ENCODE measurements around the gene PPA2. TPM values are rescaled to one million over a fixed set of nuclear protein-coding genes. Genes with fewer than 3 reads are reported as not detected.
"Not testable (repeated sequence)": the region's sequence is repeated elsewhere in the genome, so short reads cannot be mapped to it uniquely, and the experiment has no call there.

The PPA2 gene
- total RNA-seq, 1 donor from 2014 or later: 72.0 TPM

- H3K4me3 ChIP-seq (ENCODE audit: low read length in 3 of 3): no peak overlapping the region
- H3K9ac ChIP-seq (ENCODE audit: low read depth in 1 of 3, low read length in 3 of 3): no peak overlapping the region
- no peaks in the 10 kb centered on the region for H3K4me1 ChIP-seq (ENCODE audit: control insufficient read depth in 3 of 3, insufficient read depth in 3 of 3, low read length in 3 of 3)
- H3K27ac ChIP-seq (ENCODE audit: low read depth, low read length): no peak overlapping the region
- H3K9me3 ChIP-seq (ENCODE audit: control insufficient read depth in 3 of 3, low read length in 3 of 3): no peaks in the 10 kb centered on the region
- H3K27me3 ChIP-seq (ENCODE audit: control insufficient read depth in 3 of 3, insufficient read depth in 3 of 3, low read length in 3 of 3): no peaks in the 10 kb centered on the region
- H3K36me3 ChIP-seq (ENCODE audit: control insufficient read depth in 3 of 3, insufficient read depth in 3 of 3, low read length in 3 of 3): peaks cover 0 to 5% (median 0%) of the 10 kb centered on the region in 3 donors
Measured at GRCh38 chr4:105461221-105461620, 12.6 kb downstream of the PPA2 start.

GRCh38 chr4:105460306-105460705 is 13.6 kb downstream of the PPA2 start:
- Histone ChIP-seq H3K4me1 (ENCODE audit: control insufficient read depth in 3 of 3, insufficient read depth in 3 of 3, low read length in 3 of 3) (no peaks in the 10 kb centered on the region), H3K27me3 (ENCODE audit: control insufficient read depth in 3 of 3, insufficient read depth in 3 of 3, low read length in 3 of 3) (no peaks in the 10 kb centered on the region), H3K27ac (ENCODE audit: low read depth, low read length) (no peak overlapping the region), H3K36me3 (ENCODE audit: control insufficient read depth in 3 of 3, insufficient read depth in 3 of 3, low read length in 3 of 3) (peaks cover 0 to 3% (median 0%) of the 10 kb centered on the region in 3 donors), H3K9me3 (ENCODE audit: control insufficient read depth in 3 of 3, low read length in 3 of 3) (no peaks in the 10 kb centered on the region), H3K4me3 (ENCODE audit: low read length in 3 of 3) (no peak overlapping the region), H3K9ac (ENCODE audit: low read depth in 1 of 3, low read length in 3 of 3) (no peak overlapping the region)

GRCh38 chr4:105458541-105458940 is 15.3 kb downstream of the PPA2 start:
- H3K9me3 ChIP-seq (ENCODE audit: control insufficient read depth in 3 of 3, low read length in 3 of 3); H3K4me1 ChIP-seq (ENCODE audit: control insufficient read depth in 3 of 3, insufficient read depth in 3 of 3, low read length in 3 of 3); H3K36me3 ChIP-seq (ENCODE audit: control insufficient read depth in 3 of 3, insufficient read depth in 3 of 3, low read length in 3 of 3); H3K9ac ChIP-seq (ENCODE audit: low read depth in 1 of 3, low read length in 3 of 3); H3K4me3 ChIP-seq (ENCODE audit: low read length in 3 of 3); H3K27ac ChIP-seq (ENCODE audit: low read depth, low read length); H3K27me3 ChIP-seq (ENCODE audit: control insufficient read depth in 3 of 3, insufficient read depth in 3 of 3, low read length in 3 of 3): not testable (repeated sequence)

- no peak overlapping the region for H3K27ac ChIP-seq (ENCODE audit: low read depth, low read length)
Measured at GRCh38 chr4:105458001-105458400, 15.9 kb downstream of the PPA2 start.

GRCh38 chr4:105455998-105456397 is 17.9 kb downstream of the PPA2 start:
- Histone ChIP-seq H3K27me3 (ENCODE audit: control insufficient read depth in 3 of 3, insufficient read depth in 3 of 3, low read length in 3 of 3) (no peaks in the 10 kb centered on the region), H3K4me3 (ENCODE audit: low read length in 3 of 3) (no peak overlapping the region), H3K9ac (ENCODE audit: low read depth in 1 of 3, low read length in 3 of 3) (no peak overlapping the region), H3K4me1 (ENCODE audit: control insufficient read depth in 3 of 3, insufficient read depth in 3 of 3, low read length in 3 of 3) (no peaks in the 10 kb centered on the region), H3K9me3 (ENCODE audit: control insufficient read depth in 3 of 3, low read length in 3 of 3) (no peaks in the 10 kb centered on the region), H3K36me3 (ENCODE audit: control insufficient read depth in 3 of 3, insufficient read depth in 3 of 3, low read length in 3 of 3) (peaks cover 0 to 2% (median 0%) of the 10 kb centered on the region in 3 donors), H3K27ac (ENCODE audit: low read depth, low read length) (no peak overlapping the region)

More at GRCh38 chr4:105458001-105458400, 15.9 kb downstream of the PPA2 start:
- no peak overlapping the region for H3K4me3 ChIP-seq (ENCODE audit: low read length in 3 of 3)
- no peaks in the 10 kb centered on the region for H3K27me3 ChIP-seq (ENCODE audit: control insufficient read depth in 3 of 3, insufficient read depth in 3 of 3, low read length in 3 of 3)
- H3K4me1 ChIP-seq (ENCODE audit: control insufficient read depth in 3 of 3, insufficient read depth in 3 of 3, low read length in 3 of 3): no peaks in the 10 kb centered on the region
- H3K9me3 ChIP-seq (ENCODE audit: control insufficient read depth in 3 of 3, low read length in 3 of 3): no peaks in the 10 kb centered on the region
- H3K36me3 ChIP-seq (ENCODE audit: control insufficient read depth in 3 of 3, insufficient read depth in 3 of 3, low read length in 3 of 3): no peaks in the 10 kb centered on the region
- no peak overlapping the region for H3K9ac ChIP-seq (ENCODE audit: low read depth in 1 of 3, low read length in 3 of 3)

- no peaks in the 10 kb centered on the region for H3K4me1 ChIP-seq (ENCODE audit: control insufficient read depth in 3 of 3, insufficient read depth in 3 of 3, low read length in 3 of 3)
- H3K4me3 ChIP-seq (ENCODE audit: low read length in 3 of 3): no peak overlapping the region
- H3K9ac ChIP-seq (ENCODE audit: low read depth in 1 of 3, low read length in 3 of 3): no peak overlapping the region
- no peaks in the 10 kb centered on the region for H3K9me3 ChIP-seq (ENCODE audit: control insufficient read depth in 3 of 3, low read length in 3 of 3)
- no peak overlapping the region for H3K27ac ChIP-seq (ENCODE audit: low read depth, low read length)
- H3K36me3 ChIP-seq (ENCODE audit: control insufficient read depth in 3 of 3, insufficient read depth in 3 of 3, low read length in 3 of 3): peaks cover 0 to 2% (median 0%) of the 10 kb centered on the region in 3 donors
- no peaks in the 10 kb centered on the region for H3K27me3 ChIP-seq (ENCODE audit: control insufficient read depth in 3 of 3, insufficient read depth in 3 of 3, low read length in 3 of 3)
Measured at GRCh38 chr4:105455182-105455581, 18.7 kb downstream of the PPA2 start.

- Histone ChIP-seq H3K9me3 (ENCODE audit: control insufficient read depth in 3 of 3, low read length in 3 of 3) (no peaks in the 10 kb centered on the region), H3K27ac (ENCODE audit: low read depth, low read length) (no peak overlapping the region), H3K4me1 (ENCODE audit: control insufficient read depth in 3 of 3, insufficient read depth in 3 of 3, low read length in 3 of 3) (no peaks in the 10 kb centered on the region), H3K36me3 (ENCODE audit: control insufficient read depth in 3 of 3, insufficient read depth in 3 of 3, low read length in 3 of 3) (peaks cover 0 to 2% (median 0%) of the 10 kb centered on the region in 3 donors), H3K9ac (ENCODE audit: low read depth in 1 of 3, low read length in 3 of 3) (no peak overlapping the region), H3K27me3 (ENCODE audit: control insufficient read depth in 3 of 3, insufficient read depth in 3 of 3, low read length in 3 of 3) (no peaks in the 10 kb centered on the region), H3K4me3 (ENCODE audit: low read length in 3 of 3) (no peak overlapping the region)
Measured at GRCh38 chr4:105453550-105454205, 20.2 kb downstream of the PPA2 start.

GRCh38 chr4:105451346-105451745 is 22.5 kb downstream of the PPA2 start:
- Histone ChIP-seq H3K27ac (ENCODE audit: low read depth, low read length) (no peak overlapping the region), H3K4me1 (ENCODE audit: control insufficient read depth in 3 of 3, insufficient read depth in 3 of 3, low read length in 3 of 3) (no peaks in the 10 kb centered on the region), H3K36me3 (ENCODE audit: control insufficient read depth in 3 of 3, insufficient read depth in 3 of 3, low read length in 3 of 3) (peaks cover 0 to 2% (median 0%) of the 10 kb centered on the region in 3 donors), H3K4me3 (ENCODE audit: low read length in 3 of 3) (no peak overlapping the region), H3K27me3 (ENCODE audit: control insufficient read depth in 3 of 3, insufficient read depth in 3 of 3, low read length in 3 of 3) (no peaks in the 10 kb centered on the region), H3K9me3 (ENCODE audit: control insufficient read depth in 3 of 3, low read length in 3 of 3) (no peaks in the 10 kb centered on the region), H3K9ac (ENCODE audit: low read depth in 1 of 3, low read length in 3 of 3) (no peak overlapping the region)

GRCh38 chr4:105440890-105441289 is 33.0 kb downstream of the PPA2 start:
- Histone ChIP-seq H3K4me3 (ENCODE audit: low read length in 3 of 3) (no peak overlapping the region), H3K4me1 (ENCODE audit: control insufficient read depth in 3 of 3, insufficient read depth in 3 of 3, low read length in 3 of 3) (no peaks in the 10 kb centered on the region), H3K36me3 (ENCODE audit: control insufficient read depth in 3 of 3, insufficient read depth in 3 of 3, low read length in 3 of 3) (peaks cover 0 to 21% (median 17%) of the 10 kb centered on the region in 3 donors), H3K9me3 (ENCODE audit: control insufficient read depth in 3 of 3, low read length in 3 of 3) (no peaks in the 10 kb centered on the region), H3K27me3 (ENCODE audit: control insufficient read depth in 3 of 3, insufficient read depth in 3 of 3, low read length in 3 of 3) (no peaks in the 10 kb centered on the region), H3K9ac (ENCODE audit: low read depth in 1 of 3, low read length in 3 of 3) (no peak overlapping the region), H3K27ac (ENCODE audit: low read depth, low read length) (no peak overlapping the region)

GRCh38 chr4:105437637-105438036 is 36.2 kb downstream of the PPA2 start:
- Histone ChIP-seq H3K4me3 (ENCODE audit: low read length in 3 of 3) (no peak overlapping the region), H3K27ac (ENCODE audit: low read depth, low read length) (no peak overlapping the region), H3K9me3 (ENCODE audit: control insufficient read depth in 3 of 3, low read length in 3 of 3) (no peaks in the 10 kb centered on the region), H3K36me3 (ENCODE audit: control insufficient read depth in 3 of 3, insufficient read depth in 3 of 3, low read length in 3 of 3) (peaks cover 0 to 27% (median 16%) of the 10 kb centered on the region in 3 donors), H3K27me3 (ENCODE audit: control insufficient read depth in 3 of 3, insufficient read depth in 3 of 3, low read length in 3 of 3) (no peaks in the 10 kb centered on the region), H3K9ac (ENCODE audit: low read depth in 1 of 3, low read length in 3 of 3) (no peak overlapping the region), H3K4me1 (ENCODE audit: control insufficient read depth in 3 of 3, insufficient read depth in 3 of 3, low read length in 3 of 3) (no peaks in the 10 kb centered on the region)
